Ascending aorta (tissue), 2 donors: ENCODE results near the gene PHLDB1. TPM values are rescaled to one million over a fixed set of nuclear protein-coding genes. Genes with fewer than 3 reads are reported as not detected.

Experiments
- DNase-seq, 2 donors: peaks; one replicate each; pipeline ENCODE4 v3.0.0-alpha.2; 2019; ENCODE audit warnings: low spot score in 2 of 2
- H3K27ac ChIP-seq, 2 donors: fragments of 200-600 bp; sonication (generic); one replicate each; pipeline ENCODE4 v1.5.1; 2016 to 2017; ENCODE audit warnings: mild to moderate bottlenecking in 1 of 2
- H3K27me3 ChIP-seq: fragments of 200-600 bp; sonication (generic); one replicate; pipeline ENCODE4 v1.5.1; 2017
- H3K36me3 ChIP-seq, 2 donors: fragments of 200-600 bp; sonication (generic); one replicate each; pipeline ENCODE4 v1.5.1; 2016
- H3K4me1 ChIP-seq, 2 donors: fragments of 200-600 bp; sonication (generic); one replicate each; pipeline ENCODE4 v1.5.1; 2016 to 2017; ENCODE audit warnings: mild to moderate bottlenecking in 1 of 2
- H3K4me3 ChIP-seq, 2 donors: fragments of 200-600 bp; sonication (generic); one replicate each; pipeline ENCODE4 v1.5.1; 2016 to 2017; ENCODE audit warnings: mild to moderate bottlenecking in 1 of 2
- H3K9me3 ChIP-seq, 2 donors: fragments of 200-600 bp; sonication (generic); one replicate each; pipeline ENCODE4 v1.5.1; 2016
- intact Hi-C: fragments of 100-400 bp; cut with DNase I; formaldehyde crosslinking; loops from one replicate; pipeline ENCODE4 v1.15.1; 2023
- total RNA-seq: library from RNA; depleted of rRNA; stranded (reverse); fragments of >200 nt; gene quantifications from one replicate; pipeline ENCODE4 v1.1.0, GENCODE V29; 2016
- TF ChIP-seq, protein P1 (sequence below), 3 experiments: fragments of 200-600 bp in 2 of 3; fragments of 450-650 bp in 1 of 3; sonication (generic) in 2 of 3; IDR thresholded peaks; one replicate each; pipeline ENCODE4 v1.5.1; 2016 to 2019; ENCODE audit warnings: antibody characterized with exemption in 3 of 3, mild to moderate bottlenecking in 1 of 3, moderate library complexity in 1 of 3

PHLDB1 gene
- total RNA-seq, 1 donor from 2014 or later, result 200 TPM

DNA sequence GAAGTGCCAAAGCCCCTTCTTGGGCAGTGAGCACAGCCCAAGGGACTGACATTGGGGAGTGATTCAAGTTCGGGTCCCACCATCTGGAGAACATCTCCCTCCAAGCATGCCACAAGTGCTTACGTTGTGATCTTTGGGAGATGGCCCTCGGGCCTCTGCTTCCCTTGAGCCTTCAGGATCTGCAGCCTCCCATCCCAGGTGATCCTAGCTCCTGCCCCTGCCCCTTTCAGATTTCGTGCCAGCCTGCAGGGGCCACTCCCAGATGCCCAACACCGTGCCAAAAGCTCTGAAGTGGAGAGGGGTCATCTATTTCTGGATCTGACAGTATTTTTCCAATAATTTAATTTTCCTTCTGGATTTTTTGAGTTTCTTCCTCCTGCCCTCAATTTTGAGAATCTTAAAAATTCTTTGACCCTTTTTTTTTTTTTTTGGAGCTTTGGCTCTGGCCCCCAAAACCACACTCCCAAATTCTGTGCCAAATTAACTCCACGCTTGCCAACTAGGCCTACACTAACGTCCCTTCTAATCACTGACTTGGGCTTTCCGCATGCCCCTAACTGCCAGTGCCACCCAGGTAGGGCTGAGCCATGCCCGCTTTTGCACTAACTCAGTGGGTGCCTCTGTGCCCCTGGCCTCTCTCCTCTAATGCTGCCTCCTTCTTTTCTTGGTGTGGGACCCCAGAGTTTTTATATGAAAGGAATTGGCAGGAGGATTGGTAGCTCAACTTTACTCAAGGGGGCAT, 25.3 kb downstream of the PHLDB1 start:
- peaks cover 27 to 44% of the 10 kb centered on the region in 2 donors for H3K4me1 ChIP-seq
- peak overlapping the region; percentile 74 to 86 for H3K27ac ChIP-seq
- intact Hi-C loops, result no loop called here

DNA sequence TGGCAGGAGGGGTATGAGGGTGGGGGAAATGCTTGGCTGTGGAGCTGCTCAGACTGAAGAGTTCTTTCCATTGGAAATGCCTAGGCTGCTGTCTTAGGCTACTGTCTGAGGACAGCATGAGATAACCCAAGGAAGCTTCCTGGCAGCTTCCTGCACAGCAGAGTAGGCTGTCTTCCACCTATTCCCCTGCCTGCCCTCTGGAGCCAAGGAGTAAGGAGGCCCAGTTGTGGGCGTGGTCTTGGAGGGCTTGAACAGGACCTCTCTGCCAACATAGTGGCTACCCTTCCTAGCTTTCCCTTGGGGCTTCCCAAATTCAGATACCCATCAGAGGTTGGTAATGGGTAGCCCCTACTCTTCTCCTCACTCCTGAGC, 25.9 kb downstream of the PHLDB1 start:
- Histone ChIP-seq H3K4me1 (peaks cover 24 to 38% of the 10 kb centered on the region in 2 donors), H3K36me3 (peaks cover 70 to 75% of the 10 kb centered on the region in 2 donors)

More for the DNA sequence above, 25.3 kb downstream of the PHLDB1 start:
- Histone ChIP-seq H3K9me3 (no peaks in the 10 kb centered on the region), H3K4me3 (no peak overlapping the region), H3K27me3 (no peaks in the 10 kb centered on the region), H3K36me3 (peaks cover 70 to 79% of the 10 kb centered on the region in 2 donors)
- TF ChIP-seq, protein P1, sequence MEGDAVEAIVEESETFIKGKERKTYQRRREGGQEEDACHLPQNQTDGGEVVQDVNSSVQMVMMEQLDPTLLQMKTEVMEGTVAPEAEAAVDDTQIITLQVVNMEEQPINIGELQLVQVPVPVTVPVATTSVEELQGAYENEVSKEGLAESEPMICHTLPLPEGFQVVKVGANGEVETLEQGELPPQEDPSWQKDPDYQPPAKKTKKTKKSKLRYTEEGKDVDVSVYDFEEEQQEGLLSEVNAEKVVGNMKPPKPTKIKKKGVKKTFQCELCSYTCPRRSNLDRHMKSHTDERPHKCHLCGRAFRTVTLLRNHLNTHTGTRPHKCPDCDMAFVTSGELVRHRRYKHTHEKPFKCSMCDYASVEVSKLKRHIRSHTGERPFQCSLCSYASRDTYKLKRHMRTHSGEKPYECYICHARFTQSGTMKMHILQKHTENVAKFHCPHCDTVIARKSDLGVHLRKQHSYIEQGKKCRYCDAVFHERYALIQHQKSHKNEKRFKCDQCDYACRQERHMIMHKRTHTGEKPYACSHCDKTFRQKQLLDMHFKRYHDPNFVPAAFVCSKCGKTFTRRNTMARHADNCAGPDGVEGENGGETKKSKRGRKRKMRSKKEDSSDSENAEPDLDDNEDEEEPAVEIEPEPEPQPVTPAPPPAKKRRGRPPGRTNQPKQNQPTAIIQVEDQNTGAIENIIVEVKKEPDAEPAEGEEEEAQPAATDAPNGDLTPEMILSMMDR (IDR thresholded peaks at IDR 0.05), result no peak
- no peak for DNase-seq

DNA sequence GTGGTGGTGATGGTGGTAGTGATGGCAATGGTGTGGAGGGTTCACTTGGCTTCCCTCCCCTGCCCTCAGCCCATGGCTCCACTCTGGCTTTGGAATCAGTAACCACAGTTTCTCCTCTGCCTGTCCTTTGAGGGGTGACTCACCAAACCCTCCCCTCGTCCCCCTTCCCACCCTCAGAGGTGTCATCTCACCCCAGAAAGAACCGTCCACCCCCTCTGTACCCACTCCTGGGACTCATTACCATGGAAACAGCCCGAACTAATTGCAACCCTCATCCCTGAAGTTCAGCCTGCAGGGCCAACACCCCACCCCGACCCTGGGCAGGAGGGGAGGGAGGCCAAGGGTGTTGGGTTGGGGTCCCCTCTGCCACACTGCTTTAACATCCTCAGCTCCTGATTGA, 26.6 kb downstream of the PHLDB1 start:
- no peak for DNase-seq
- Histone ChIP-seq H3K4me3 (peak overlapping the region; percentile 43 to 54), H3K27me3 (no peaks in the 10 kb centered on the region), H3K4me1 (peaks cover 22 to 32% of the 10 kb centered on the region in 2 donors), H3K27ac (peak overlapping the region; percentile 74 to 86), H3K9me3 (no peaks in the 10 kb centered on the region), H3K36me3 (peaks cover 68 to 70% of the 10 kb centered on the region in 2 donors)
- intact Hi-C loops, result loop anchor here (1.0 to 2.0 kb wide), 2 partner anchors 25 kb away; no protein-coding TSS in a partner anchor
- TF ChIP-seq, protein P1 (IDR thresholded peaks at IDR 0.05), result no peak

More for the DNA sequence above, 25.9 kb downstream of the PHLDB1 start:
- no peaks in the 10 kb centered on the region for H3K9me3 ChIP-seq
- TF ChIP-seq, protein P1 (IDR thresholded peaks at IDR 0.05), result no peak
- H3K4me3 ChIP-seq, result no peak overlapping the region
- intact Hi-C loops, result no loop called here
- no peaks in the 10 kb centered on the region for H3K27me3 ChIP-seq
- H3K27ac ChIP-seq, result peak overlapping the region; percentile 74 to 86
- DNase-seq, result no peak

DNA sequence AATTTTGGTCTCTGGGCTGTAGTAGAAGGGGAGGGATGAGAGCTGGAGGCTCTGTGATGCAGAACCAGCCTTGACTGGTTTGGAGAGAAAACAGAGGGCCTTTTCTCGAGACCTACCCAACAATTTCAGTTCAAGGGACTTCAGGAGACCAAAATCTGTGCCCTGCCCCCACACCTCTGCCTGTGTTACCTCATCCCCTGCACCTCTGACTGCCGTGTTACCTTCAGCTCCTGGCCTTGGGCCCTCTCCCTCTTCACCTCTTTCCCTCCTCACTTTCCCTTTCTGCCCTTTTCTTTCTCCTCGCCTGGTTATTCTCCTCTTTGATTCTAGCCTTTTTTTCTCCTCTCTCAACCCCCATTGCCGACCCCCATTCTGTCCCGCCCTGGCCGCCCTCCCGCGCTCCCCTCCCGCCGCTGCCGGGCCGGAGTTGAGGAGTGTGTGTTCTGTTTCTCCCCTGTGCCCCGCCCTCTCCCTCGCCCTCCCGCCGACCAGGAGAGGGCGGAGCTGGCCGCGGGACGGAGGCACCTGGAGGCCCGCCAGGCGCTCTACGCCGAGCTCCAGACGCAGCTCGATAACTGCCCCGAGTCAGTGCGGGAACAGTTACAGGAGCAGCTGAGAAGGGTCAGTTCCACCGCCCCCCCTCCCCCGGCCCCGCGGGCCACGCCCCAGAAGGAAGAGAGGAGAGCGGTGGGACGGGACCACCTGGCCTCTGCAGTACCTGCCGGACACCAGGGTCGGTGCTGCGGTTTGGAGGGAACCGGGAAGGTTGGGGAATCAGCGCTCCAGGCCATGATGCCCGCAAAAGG, 27.2 kb downstream of the PHLDB1 start:
- no peaks in the 10 kb centered on the region for H3K9me3 ChIP-seq
- intact Hi-C loops, result loop anchor here (1.0 to 2.0 kb wide), 2 partner anchors 25 to 26 kb away; no protein-coding TSS in a partner anchor
- no peaks in the 10 kb centered on the region for H3K27me3 ChIP-seq
- peaks cover 62 to 69% of the 10 kb centered on the region in 2 donors for H3K36me3 ChIP-seq
- DNase-seq, result peak in 1 of 2 donors; percentile 89
- peak overlapping the region; percentile 74 to 86 for H3K27ac ChIP-seq
- H3K4me3 ChIP-seq, result peak overlapping the region; percentile 43 to 54
- TF ChIP-seq, protein P1 (IDR thresholded peaks at IDR 0.05), result peak; percentile 5 to 39 (median 39)
- H3K4me1 ChIP-seq, result peaks cover 22 to 28% of the 10 kb centered on the region in 2 donors

DNA sequence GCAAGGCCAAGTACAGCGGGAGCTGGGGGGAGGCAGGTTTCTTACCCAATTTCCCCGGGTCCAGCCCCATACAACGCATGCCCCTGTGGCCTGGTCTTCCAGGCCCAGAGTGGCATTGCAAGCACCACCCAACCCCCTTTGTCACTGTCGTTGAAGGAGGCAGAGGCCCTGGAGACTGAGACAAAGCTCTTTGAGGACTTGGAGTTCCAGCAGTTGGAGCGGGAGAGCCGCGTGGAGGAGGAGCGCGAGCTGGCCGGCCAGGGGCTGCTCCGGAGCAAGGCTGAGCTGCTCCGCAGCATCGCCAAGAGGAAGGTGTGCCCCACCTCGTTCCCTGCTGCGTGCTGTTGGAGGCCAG, 27.8 kb downstream of the PHLDB1 start:
- H3K27me3 ChIP-seq, result no peaks in the 10 kb centered on the region
- H3K36me3 ChIP-seq, result peaks cover 57 to 74% of the 10 kb centered on the region in 2 donors
- intact Hi-C loops, result loop anchor here (2.0 kb wide), 1 partner anchor 26 kb away; no protein-coding TSS in a partner anchor
- DNase-seq, result no peak
- peaks cover 22 to 31% of the 10 kb centered on the region in 2 donors for H3K4me1 ChIP-seq
- H3K27ac ChIP-seq, result peak overlapping the region; percentile 74 to 86
- H3K9me3 ChIP-seq, result no peaks in the 10 kb centered on the region
- TF ChIP-seq, protein P1 (IDR thresholded peaks at IDR 0.05), result no peak
- peak overlapping the region; percentile 43 to 54 for H3K4me3 ChIP-seq
